Neural cell (in vitro differentiated cells): ENCODE data around the gene FAM53A.

ENCODE experiments used
- EZH2 ChIP-seq: fragments of 200-600, 300-800 bp; shearing (Covaris generic), sonication (generic); IDR thresholded peaks from 2 replicates; pipeline ENCODE4 v1.6.1; 2014; ENCODE audit warnings: antibody characterized with exemption, low read length, borderline replicate concordance, mild to moderate bottlenecking; ENCODE audit not compliant: insufficient read depth, poor library complexity, severe bottlenecking
- MXI1 ChIP-seq: fragments of 450-650 bp; conservative IDR thresholded peaks from 2 replicates; pipeline ENCODE4 v1.6.1; 2014; ENCODE audit warnings: antibody characterized with exemption, mild to moderate bottlenecking; ENCODE audit not compliant: poor library complexity, severe bottlenecking
- POLR2AphosphoS5 ChIP-seq: IDR thresholded peaks from 2 replicates; pipeline ENCODE4 v1.6.1; 2012
- RAD21 ChIP-seq: fragments of 450-650 bp; conservative IDR thresholded peaks from 2 replicates; pipeline ENCODE4 v1.6.1; 2014; ENCODE audit warnings: antibody characterized with exemption, mild to moderate bottlenecking, moderate library complexity
- TAF1 ChIP-seq: IDR thresholded peaks from 2 replicates; pipeline ENCODE4 v1.6.1; 2012; ENCODE audit warnings: low read depth
- TF ChIP-seq, protein P1 (sequence below): fragments of 450-650 bp; IDR thresholded peaks from 2 replicates; pipeline ENCODE4 v1.5.1; 2014; ENCODE audit warnings: antibody characterized with exemption, mild to moderate bottlenecking, moderate library complexity; ENCODE audit not compliant: poor library complexity, severe bottlenecking

DNA sequence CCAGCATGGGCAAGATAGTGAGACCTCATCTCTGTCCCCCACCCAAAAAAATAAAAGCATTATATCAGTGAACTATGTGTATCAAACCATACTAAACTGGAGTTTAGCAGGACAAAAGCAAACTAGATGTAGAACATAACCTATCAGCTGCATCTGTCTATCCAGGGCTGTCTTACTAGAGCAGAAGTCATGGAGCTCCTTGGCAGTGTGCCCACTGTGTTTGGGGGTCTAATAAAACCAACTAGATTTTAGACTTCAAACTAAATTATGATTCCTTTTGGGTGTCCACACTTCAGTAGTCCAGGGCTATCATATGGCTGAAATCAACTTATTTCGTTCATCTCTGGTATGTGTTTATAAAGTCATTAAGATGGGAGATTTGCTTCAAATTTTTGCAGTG lies 19.8 kb upstream of the FAM53A start:
- TF ChIP-seq TAF1 (no peak), MXI1 (no peak), RAD21 (no peak), POLR2AphosphoS5 (no peak), EZH2 (no peak)
- TF ChIP-seq, protein P1, sequence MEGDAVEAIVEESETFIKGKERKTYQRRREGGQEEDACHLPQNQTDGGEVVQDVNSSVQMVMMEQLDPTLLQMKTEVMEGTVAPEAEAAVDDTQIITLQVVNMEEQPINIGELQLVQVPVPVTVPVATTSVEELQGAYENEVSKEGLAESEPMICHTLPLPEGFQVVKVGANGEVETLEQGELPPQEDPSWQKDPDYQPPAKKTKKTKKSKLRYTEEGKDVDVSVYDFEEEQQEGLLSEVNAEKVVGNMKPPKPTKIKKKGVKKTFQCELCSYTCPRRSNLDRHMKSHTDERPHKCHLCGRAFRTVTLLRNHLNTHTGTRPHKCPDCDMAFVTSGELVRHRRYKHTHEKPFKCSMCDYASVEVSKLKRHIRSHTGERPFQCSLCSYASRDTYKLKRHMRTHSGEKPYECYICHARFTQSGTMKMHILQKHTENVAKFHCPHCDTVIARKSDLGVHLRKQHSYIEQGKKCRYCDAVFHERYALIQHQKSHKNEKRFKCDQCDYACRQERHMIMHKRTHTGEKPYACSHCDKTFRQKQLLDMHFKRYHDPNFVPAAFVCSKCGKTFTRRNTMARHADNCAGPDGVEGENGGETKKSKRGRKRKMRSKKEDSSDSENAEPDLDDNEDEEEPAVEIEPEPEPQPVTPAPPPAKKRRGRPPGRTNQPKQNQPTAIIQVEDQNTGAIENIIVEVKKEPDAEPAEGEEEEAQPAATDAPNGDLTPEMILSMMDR = no peak
